Type B pancreatic cell (in vitro differentiated cells): ENCODE data around the gene KRT7. TPM values are rescaled to one million over a fixed set of nuclear protein-coding genes. Genes with fewer than 3 reads are reported as not detected.

Source experiments
- DNase-seq: peaks from one replicate; pipeline ENCODE4 v3.0.0; 2021; ENCODE audit warnings: mixed read lengths; ENCODE audit not compliant: unreplicated experiment; ENCODE audit errors: extremely low spot score
- H3K27ac Mint-ChIP-seq: 2 replicates; pipeline ENCODE4 v1.8.0; 2021; ENCODE audit warnings: mild to moderate bottlenecking, mixed read lengths
- H3K27me3 Mint-ChIP-seq: 2 replicates; pipeline ENCODE4 v1.8.0; 2021; ENCODE audit warnings: mixed read lengths
- H3K36me3 Mint-ChIP-seq: 2 replicates; pipeline ENCODE4 v1.8.0; 2021; ENCODE audit warnings: mixed read lengths
- H3K4me1 Mint-ChIP-seq: one replicate; pipeline ENCODE4 v1.8.0; 2021; ENCODE audit warnings: mixed read lengths; ENCODE audit not compliant: unreplicated experiment
- H3K4me3 Mint-ChIP-seq: 2 replicates; pipeline ENCODE4 v1.8.0; 2021; ENCODE audit warnings: mild to moderate bottlenecking, mixed read lengths
- H3K9me3 Mint-ChIP-seq: 2 replicates; pipeline ENCODE4 v1.8.0; 2021; ENCODE audit warnings: mixed read lengths
- CTCF ChIP-seq: fragments of 200-600 bp; sonication (generic); conservative IDR thresholded peaks from 2 replicates; pipeline ENCODE4 v1.5.0; 2021; ENCODE audit warnings: antibody characterized with exemption, mild to moderate bottlenecking
- total RNA-seq: library from RNA; stranded (reverse); gene quantifications from 2 replicates; pipeline ENCODE4 v1.2.1, GENCODE V29; 2021; ENCODE audit warnings: low replicate concordance

KRT7 gene
- total RNA-seq, 1 donor from 2014 or later = 125 TPM

GRCh38 chr12:52205612-52206303 lies 27.3 kb upstream of the KRT7 start:
- peak overlapping the region; percentile 44 for H3K27ac Mint-ChIP-seq
- no peak for TF ChIP-seq CTCF

GRCh38 chr12:52206304-52207040 lies 26.6 kb upstream of the KRT7 start:
- H3K27me3 Mint-ChIP-seq = peaks cover 17% of the 10 kb centered on the region
- peaks cover 13% of the 10 kb centered on the region for H3K4me1 Mint-ChIP-seq
- H3K27ac Mint-ChIP-seq = peak overlapping the region; percentile 44
- H3K36me3 Mint-ChIP-seq = no peaks in the 10 kb centered on the region
- no peaks in the 10 kb centered on the region for H3K9me3 Mint-ChIP-seq
- no peak for TF ChIP-seq CTCF
- H3K4me3 Mint-ChIP-seq = no peak overlapping the region
- DNase-seq = no peak

More at GRCh38 chr12:52205612-52206303, 27.3 kb upstream of the KRT7 start:
- no peak overlapping the region for H3K4me3 Mint-ChIP-seq
- peaks cover 17% of the 10 kb centered on the region for H3K27me3 Mint-ChIP-seq
- H3K4me1 Mint-ChIP-seq = peaks cover 16% of the 10 kb centered on the region
- DNase-seq = no peak
- H3K36me3 Mint-ChIP-seq = no peaks in the 10 kb centered on the region
- no peaks in the 10 kb centered on the region for H3K9me3 Mint-ChIP-seq

GRCh38 chr12:52207106-52207505 lies 25.9 kb upstream of the KRT7 start:
- Mint-ChIP-seq H3K4me1 (peaks cover 12% of the 10 kb centered on the region), H3K27me3 (peaks cover 17% of the 10 kb centered on the region), H3K36me3 (no peaks in the 10 kb centered on the region), H3K9me3 (no peaks in the 10 kb centered on the region), H3K4me3 (no peak overlapping the region), H3K27ac (no peak overlapping the region)
- DNase-seq = no peak
- no peak for TF ChIP-seq CTCF

GRCh38 chr12:52207895-52208294 lies 25.1 kb upstream of the KRT7 start:
- no peaks in the 10 kb centered on the region for H3K9me3 Mint-ChIP-seq
- H3K36me3 Mint-ChIP-seq = no peaks in the 10 kb centered on the region
- peaks cover 9% of the 10 kb centered on the region for H3K4me1 Mint-ChIP-seq
- no peak overlapping the region for H3K4me3 Mint-ChIP-seq
- DNase-seq = no peak
- H3K27me3 Mint-ChIP-seq = peaks cover 17% of the 10 kb centered on the region
- no peak overlapping the region for H3K27ac Mint-ChIP-seq
- no peak for TF ChIP-seq CTCF

GRCh38 chr12:52208424-52209165 lies 24.4 kb upstream of the KRT7 start:
- no peak for DNase-seq
- Mint-ChIP-seq H3K27me3 (peaks cover 20% of the 10 kb centered on the region), H3K4me3 (no peak overlapping the region), H3K9me3 (no peaks in the 10 kb centered on the region), H3K4me1 (peaks cover 4% of the 10 kb centered on the region), H3K27ac (no peak overlapping the region), H3K36me3 (no peaks in the 10 kb centered on the region)
- TF ChIP-seq CTCF = no peak
